ENCODE results near the gene RPL28.

- TF ChIP-seq POLR2AphosphoS5 (IDR thresholded peaks at IDR 0.05; ENCODE audit: low read depth, low read length), result no peak
- no peak for TF ChIP-seq SIN3A (IDR thresholded peaks at IDR 0.05; ENCODE audit: borderline replicate concordance, insufficient read depth, low read length)
- TF ChIP-seq TAF1 (IDR thresholded peaks at IDR 0.05; ENCODE audit: borderline replicate concordance, insufficient read depth, low read length), result no peak
- no peak for TF ChIP-seq REST (IDR thresholded peaks at IDR 0.05; ENCODE audit: insufficient read depth in 1 of 2, low read depth in 2 of 2, low read length in 2 of 2)
- TF ChIP-seq FOXP2 (optimal IDR thresholded peaks at IDR 0.05; ENCODE audit: borderline replicate concordance, extremely low read depth, extremely low read length, insufficient read depth), result no peak
Observed at GRCh38 chr19:55434356-55434919, 48.7 kb downstream of the RPL28 start.

Data from PFSK-1 (cell line).